SK-MEL-5 (cell line): Measurements from ENCODE around the gene SLC5A1. TPM values are rescaled to one million over a fixed set of nuclear protein-coding genes. Genes with fewer than 3 reads are reported as not detected.
A peak's percentile ranks its signal among the peaks of the same experiment; 100 is the strongest.
"Not testable (repeated sequence)": the region's sequence is repeated elsewhere in the genome, so short reads cannot be mapped to it uniquely, and the experiment has no call there.

Experiments used
- DNase-seq: peaks from one replicate; pipeline ENCODE4 v3.0.0-alpha.2; 2016; ENCODE audit warnings: low read depth, low spot score
- in situ Hi-C: cut with HindIII; loops from 2 replicates; pipeline ENCODE4 v1.10.0; 2016; ENCODE audit warnings: low sequenced_read_pairs, high pct_unique_total_duplicates, low pct_unique_long_range_greater_than_20kb
- total RNA-seq: library from RNA; depleted of rRNA; stranded (reverse); fragments of >200 nt; shearing (Covaris generic); gene quantifications from 2 replicates; pipeline ENCODE4 v1.2.3, GENCODE V29; 2014

The SLC5A1 gene
- total RNA-seq, 1 experiment from 2014 or later: 0.24 TPM

- peak; percentile 44 for DNase-seq
- in situ Hi-C loops: no loop called here
These were observed 87.4 kb downstream of the SLC5A1 start for GRCh38 chr22:32130464-32130863.

GRCh38 chr22:32132126-32132525 is 89.1 kb downstream of the SLC5A1 start:
- DNase-seq: no peak
- in situ Hi-C loops: no loop called here

- no peak for DNase-seq
- in situ Hi-C loops: no loop called here
These were observed 89.7 kb downstream of the SLC5A1 start for GRCh38 chr22:32132783-32133182.

GRCh38 chr22:32134796-32135195 is 91.7 kb downstream of the SLC5A1 start:
- in situ Hi-C loops, DNase-seq: not testable (repeated sequence)

GRCh38 chr22:32135958-32136357 is 92.9 kb downstream of the SLC5A1 start:
- DNase-seq, in situ Hi-C loops: not testable (repeated sequence)

- DNase-seq, in situ Hi-C loops: not testable (repeated sequence)
These were observed 93.8 kb downstream of the SLC5A1 start for GRCh38 chr22:32136881-32137280.

GRCh38 chr22:32137731-32138324 is 94.8 kb downstream of the SLC5A1 start:
- peak; percentile 85 for DNase-seq
- in situ Hi-C loops: not testable (repeated sequence)

- DNase-seq, in situ Hi-C loops: not testable (repeated sequence)
These were observed 95.5 kb downstream of the SLC5A1 start for GRCh38 chr22:32138576-32138975.

- DNase-seq: peak; percentile 83
- in situ Hi-C loops: not testable (repeated sequence)
These were observed 97.6 kb downstream of the SLC5A1 start for GRCh38 chr22:32140688-32141087.

- in situ Hi-C loops: no loop called here
- DNase-seq: no peak
These were observed 99.5 kb downstream of the SLC5A1 start for GRCh38 chr22:32142600-32142999.

GRCh38 chr22:32144496-32145274 is 101.6 kb downstream of the SLC5A1 start:
- in situ Hi-C loops: no loop called here
- no peak for DNase-seq

GRCh38 chr22:32147128-32147527 is 104.1 kb downstream of the SLC5A1 start:
- DNase-seq, in situ Hi-C loops: not testable (repeated sequence)

- in situ Hi-C loops, DNase-seq: not testable (repeated sequence)
These were observed 105.3 kb downstream of the SLC5A1 start for GRCh38 chr22:32148372-32148771.

- DNase-seq, in situ Hi-C loops: not testable (repeated sequence)
These were observed 107.6 kb downstream of the SLC5A1 start for GRCh38 chr22:32150647-32151046.

- in situ Hi-C loops, DNase-seq: not testable (repeated sequence)
These were observed 108.6 kb downstream of the SLC5A1 start for GRCh38 chr22:32151641-32152040.

GRCh38 chr22:32154727-32155126 is 111.7 kb downstream of the SLC5A1 start:
- in situ Hi-C loops, DNase-seq: not testable (repeated sequence)

- DNase-seq, in situ Hi-C loops: not testable (repeated sequence)
These were observed 114.6 kb downstream of the SLC5A1 start for GRCh38 chr22:32157632-32158031.

GRCh38 chr22:32158712-32159533 is 115.9 kb downstream of the SLC5A1 start, which contains the start of gene C22orf42:
C22orf42 (minus strand) TSS chr22:32159303; CDS start chr22:32159215, 88 bp downstream.
- no peak for DNase-seq
- in situ Hi-C loops: no loop called here
